KMS-11 (cell line): ENCODE results near the gene MAP3K21.

Experiments used
- H2AFZ ChIP-seq: fragments of 200-600 bp; sonication (generic); 2 replicates; pipeline ENCODE4 v1.6.1; 2016; ENCODE audit warnings: antibody characterized with exemption, mixed run types, low read depth
- H3K27ac ChIP-seq: fragments of 200-600 bp; sonication (generic); 2 replicates; pipeline ENCODE4 v1.6.1; 2016; ENCODE audit warnings: mild to moderate bottlenecking, mixed run types
- H3K27me3 ChIP-seq: fragments of 200-600 bp; sonication (generic); 2 replicates; pipeline ENCODE4 v1.6.1; 2017; ENCODE audit warnings: mild to moderate bottlenecking, low read depth, mixed run types, moderate library complexity; ENCODE audit not compliant: insufficient read depth
- H3K36me3 ChIP-seq: fragments of 200-600 bp; sonication (generic); 2 replicates; pipeline ENCODE4 v1.6.1; 2017; ENCODE audit warnings: mild to moderate bottlenecking, mixed run types; ENCODE audit not compliant: insufficient read depth
- H3K4me1 ChIP-seq: fragments of 200-600 bp; sonication (generic); 2 replicates; pipeline ENCODE4 v1.6.1; 2016; ENCODE audit warnings: mild to moderate bottlenecking, low read depth, mixed run types; ENCODE audit not compliant: poor library complexity, severe bottlenecking
- H3K4me2 ChIP-seq: fragments of 200-600 bp; sonication (generic); 2 replicates; pipeline ENCODE4 v1.7.0; 2016; ENCODE audit warnings: mild to moderate bottlenecking, mixed run types
- H3K4me3 ChIP-seq: fragments of 200-600 bp; sonication (generic); IDR thresholded peaks from 2 replicates; pipeline ENCODE4 v1.6.1; 2017; ENCODE audit warnings: low read depth, low read length, mixed read lengths; ENCODE audit not compliant: insufficient read depth
- H3K79me2 ChIP-seq: fragments of 200-600 bp; sonication (generic); 2 replicates; pipeline ENCODE4 v1.6.1; 2016; ENCODE audit warnings: low read depth, mixed run types; ENCODE audit not compliant: insufficient read depth
- H3K9ac ChIP-seq: fragments of 200-600 bp; sonication (generic); 2 replicates; pipeline ENCODE4 v1.6.1; 2016; ENCODE audit warnings: mild to moderate bottlenecking, mixed run types
- H4K20me1 ChIP-seq: fragments of 200-600 bp; sonication (generic); 2 replicates; pipeline ENCODE4 v1.6.1; 2016; ENCODE audit warnings: mild to moderate bottlenecking, mixed run types; ENCODE audit not compliant: insufficient read depth
- TF ChIP-seq, protein P1 (sequence below): fragments of 200-600 bp; sonication (generic); conservative IDR thresholded peaks from 2 replicates; pipeline ENCODE4 v1.6.1; 2017; ENCODE audit warnings: low read depth, mild to moderate bottlenecking, antibody characterized with exemption, low read length, moderate library complexity, mixed read lengths

MAP3K21 gene

DNA sequence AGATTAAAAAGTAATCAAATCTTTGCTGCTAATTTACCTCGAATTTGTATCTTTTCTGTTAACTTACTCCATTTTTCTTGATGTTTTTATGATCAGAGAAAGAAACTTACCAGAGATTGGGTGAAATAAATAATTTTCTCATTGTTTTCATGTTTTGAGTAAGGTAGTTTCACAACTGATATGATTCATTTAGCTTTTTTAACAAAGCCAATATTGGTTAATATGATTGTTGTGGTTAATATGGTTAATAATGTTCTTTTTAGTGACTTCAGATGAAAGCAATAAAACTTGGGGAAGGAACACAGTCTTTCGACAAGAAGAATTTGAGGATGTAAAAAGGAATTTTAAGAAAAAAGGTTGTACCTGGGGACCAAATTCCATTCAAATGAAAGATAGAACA, 48.1 kb downstream of the MAP3K21 start:
- no peaks in the 10 kb centered on the region for H4K20me1 ChIP-seq
- no peak overlapping the region for H3K9ac ChIP-seq
- H3K4me3 ChIP-seq = no peak overlapping the region
- H3K4me1 ChIP-seq = peaks cover 4% of the 10 kb centered on the region
- H3K27me3 ChIP-seq = no peaks in the 10 kb centered on the region
- H3K4me2 ChIP-seq = no peak overlapping the region
- TF ChIP-seq, protein P1, sequence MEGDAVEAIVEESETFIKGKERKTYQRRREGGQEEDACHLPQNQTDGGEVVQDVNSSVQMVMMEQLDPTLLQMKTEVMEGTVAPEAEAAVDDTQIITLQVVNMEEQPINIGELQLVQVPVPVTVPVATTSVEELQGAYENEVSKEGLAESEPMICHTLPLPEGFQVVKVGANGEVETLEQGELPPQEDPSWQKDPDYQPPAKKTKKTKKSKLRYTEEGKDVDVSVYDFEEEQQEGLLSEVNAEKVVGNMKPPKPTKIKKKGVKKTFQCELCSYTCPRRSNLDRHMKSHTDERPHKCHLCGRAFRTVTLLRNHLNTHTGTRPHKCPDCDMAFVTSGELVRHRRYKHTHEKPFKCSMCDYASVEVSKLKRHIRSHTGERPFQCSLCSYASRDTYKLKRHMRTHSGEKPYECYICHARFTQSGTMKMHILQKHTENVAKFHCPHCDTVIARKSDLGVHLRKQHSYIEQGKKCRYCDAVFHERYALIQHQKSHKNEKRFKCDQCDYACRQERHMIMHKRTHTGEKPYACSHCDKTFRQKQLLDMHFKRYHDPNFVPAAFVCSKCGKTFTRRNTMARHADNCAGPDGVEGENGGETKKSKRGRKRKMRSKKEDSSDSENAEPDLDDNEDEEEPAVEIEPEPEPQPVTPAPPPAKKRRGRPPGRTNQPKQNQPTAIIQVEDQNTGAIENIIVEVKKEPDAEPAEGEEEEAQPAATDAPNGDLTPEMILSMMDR = no peak
- no peaks in the 10 kb centered on the region for H3K36me3 ChIP-seq
- no peak overlapping the region for H3K27ac ChIP-seq
- H2AFZ ChIP-seq = no peak overlapping the region
- no peaks in the 10 kb centered on the region for H3K79me2 ChIP-seq

DNA sequence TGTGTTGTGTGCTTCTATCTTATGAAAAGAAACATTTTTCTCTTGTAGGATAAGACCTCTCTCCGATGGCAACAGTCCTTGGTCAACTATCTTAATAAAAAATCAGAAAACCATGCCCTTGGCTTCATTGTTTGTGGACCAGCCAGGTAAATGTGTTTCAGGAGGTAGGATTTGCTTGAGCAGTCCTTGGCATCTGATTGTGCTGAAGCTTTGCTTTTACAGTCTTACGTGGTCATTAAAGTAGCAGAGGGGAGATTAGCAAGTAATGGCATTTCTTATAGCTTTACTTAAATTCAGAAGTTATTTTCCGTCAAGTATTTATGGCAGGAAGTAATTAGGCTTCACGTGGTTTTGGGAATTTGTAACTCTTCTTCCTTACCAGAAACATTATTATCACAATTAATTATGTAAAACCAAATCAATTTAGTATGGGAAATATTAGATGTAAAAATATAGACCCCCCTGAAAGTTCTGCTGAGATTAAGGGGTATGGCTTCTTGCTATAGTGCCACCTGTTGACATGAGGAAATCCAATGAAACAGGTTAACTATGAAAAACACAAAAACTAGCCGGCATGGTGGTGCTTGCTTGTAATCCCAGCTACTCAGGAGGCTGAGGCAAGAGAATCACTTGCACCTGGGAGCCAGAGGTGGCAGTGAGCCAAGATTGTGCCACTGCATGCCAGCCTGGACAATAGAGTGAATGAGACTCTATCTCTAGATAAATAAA, 49.0 kb downstream of the MAP3K21 start:
- no peaks in the 10 kb centered on the region for H4K20me1 ChIP-seq
- no peaks in the 10 kb centered on the region for H3K36me3 ChIP-seq
- H3K9ac ChIP-seq = no peak overlapping the region
- H3K4me3 ChIP-seq = no peak overlapping the region
- no peak overlapping the region for H3K4me2 ChIP-seq
- no peak overlapping the region for H2AFZ ChIP-seq
- no peaks in the 10 kb centered on the region for H3K27me3 ChIP-seq
- H3K27ac ChIP-seq = no peak overlapping the region
- TF ChIP-seq, protein P1 = no peak
- no peaks in the 10 kb centered on the region for H3K79me2 ChIP-seq
- peaks cover 4% of the 10 kb centered on the region for H3K4me1 ChIP-seq

DNA sequence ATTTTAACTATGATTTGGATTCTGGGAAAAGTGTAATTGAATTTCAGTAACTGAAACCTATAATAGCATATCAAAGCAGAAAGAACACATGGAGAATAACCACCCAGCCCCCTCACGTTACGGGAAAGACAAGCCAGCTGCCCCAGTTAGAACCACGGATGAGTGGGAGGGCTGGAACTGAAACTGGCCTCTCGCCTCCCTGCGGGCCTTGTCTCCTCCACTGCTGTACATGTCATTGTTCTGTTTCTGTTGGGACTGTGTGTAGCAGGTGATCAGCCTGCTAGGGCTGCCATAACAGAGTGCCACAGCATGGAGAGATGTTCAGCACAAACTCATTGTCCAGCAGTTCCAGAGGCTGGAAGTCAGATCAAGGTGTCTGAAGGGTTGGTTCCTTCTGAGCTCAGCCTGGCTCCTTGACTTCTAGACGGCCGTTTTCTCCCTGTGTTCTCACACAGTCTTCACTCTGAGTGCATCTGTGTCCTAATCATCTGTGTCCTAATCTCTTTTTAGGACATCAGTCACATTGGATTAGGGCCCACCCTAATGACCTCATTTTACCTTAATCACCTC, 52.4 kb downstream of the MAP3K21 start:
- Histone ChIP-seq H2AFZ (no peak overlapping the region), H3K79me2 (no peaks in the 10 kb centered on the region), H3K27ac (no peak overlapping the region), H3K4me1 (peaks cover 4% of the 10 kb centered on the region), H3K4me3 (no peak overlapping the region), H4K20me1 (no peaks in the 10 kb centered on the region), H3K9ac (no peak overlapping the region), H3K4me2 (no peak overlapping the region), H3K36me3 (no peaks in the 10 kb centered on the region), H3K27me3 (no peaks in the 10 kb centered on the region)
- TF ChIP-seq, protein P1 = no peak

DNA sequence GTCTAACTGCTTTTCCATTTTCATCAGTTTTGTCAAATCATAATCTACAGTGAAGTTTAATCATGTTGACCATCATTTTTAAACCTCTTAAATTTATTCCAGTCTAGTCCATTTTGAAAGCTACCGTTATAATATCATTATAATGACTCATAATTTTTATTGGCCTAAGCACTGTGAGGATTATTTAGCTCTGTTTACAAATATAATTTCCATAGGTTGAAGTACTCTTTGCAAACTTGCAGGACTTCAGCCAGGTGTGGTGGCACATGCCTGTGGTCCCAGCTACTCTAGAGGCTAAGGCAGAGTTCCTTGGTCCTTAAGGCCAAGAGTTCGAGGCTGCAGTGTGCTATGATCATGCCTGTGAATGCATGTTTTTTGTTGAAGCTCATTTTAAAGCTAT, 54.3 kb downstream of the MAP3K21 start:
- Histone ChIP-seq H3K79me2 (no peaks in the 10 kb centered on the region), H3K4me1 (no peaks in the 10 kb centered on the region), H2AFZ (no peak overlapping the region), H3K4me2 (no peak overlapping the region), H3K9ac (no peak overlapping the region), H4K20me1 (no peaks in the 10 kb centered on the region), H3K36me3 (no peaks in the 10 kb centered on the region), H3K4me3 (no peak overlapping the region), H3K27me3 (no peaks in the 10 kb centered on the region), H3K27ac (no peak overlapping the region)
- TF ChIP-seq, protein P1 = no peak
